Liver (tissue), 9 donors: ENCODE measurements around the gene TMPRSS6. TPM values are rescaled to one million over a fixed set of nuclear protein-coding genes. Genes with fewer than 3 reads are reported as not detected.

ENCODE experiments used
- DNase-seq: peaks from one replicate; pipeline ENCODE4 v3.0.0-alpha.2; 2017; ENCODE audit warnings: low spot score
- H3K27ac ChIP-seq, 2 donors: one replicate each; pipeline ENCODE4 v1.7.0; 2013; ENCODE audit warnings: inconsistent platforms in 2 of 2, low read length in 2 of 2, control low read depth in 1 of 2, low read depth in 1 of 2, mild to moderate bottlenecking in 1 of 2
- H3K27me3 ChIP-seq, 4 donors: one replicate each; pipeline versions ENCODE4 v1.6.1 to v1.7.0; 2013; ENCODE audit warnings: low read length in 3 of 4, inconsistent platforms in 1 of 4, mild to moderate bottlenecking in 1 of 4, moderate library complexity in 1 of 4; ENCODE audit not compliant: control insufficient read depth in 4 of 4, insufficient read depth in 4 of 4
- H3K36me3 ChIP-seq, 4 donors: one replicate each; pipeline versions ENCODE4 v1.6.1 to v1.7.0; 2013; ENCODE audit warnings: low read length in 3 of 4, mild to moderate bottlenecking in 3 of 4, low read depth in 1 of 4, moderate library complexity in 1 of 4; ENCODE audit not compliant: control insufficient read depth in 4 of 4, insufficient read depth in 3 of 4
- H3K4me1 ChIP-seq, 4 donors: one replicate each; pipeline versions ENCODE4 v1.6.1 to v1.7.0; 2013; ENCODE audit warnings: low read length in 3 of 4, mild to moderate bottlenecking in 3 of 4, moderate library complexity in 1 of 4; ENCODE audit not compliant: control insufficient read depth in 4 of 4, insufficient read depth in 4 of 4
- H3K4me3 ChIP-seq, 3 donors: one replicate each; pipeline versions ENCODE4 v1.6.1 to v1.7.0; 2013; ENCODE audit warnings: low read length in 3 of 3, control low read depth in 1 of 3, low read depth in 1 of 3, mild to moderate bottlenecking in 1 of 3
- H3K9ac ChIP-seq, 2 donors: one replicate each; pipeline ENCODE4 v1.7.0; 2013; ENCODE audit warnings: low read length in 2 of 2, mild to moderate bottlenecking in 2 of 2, moderate library complexity in 2 of 2, control low read depth in 1 of 2, low read depth in 1 of 2
- H3K9me3 ChIP-seq, 4 donors: one replicate each; pipeline versions ENCODE4 v1.6.1 to v1.7.0; 2013; ENCODE audit warnings: low read length in 3 of 4; ENCODE audit not compliant: control insufficient read depth in 4 of 4
- CTCF ChIP-seq: fragments of 150-350 bp; IDR thresholded peaks from 2 replicates; pipeline ENCODE4 v1.5.1; 2017; ENCODE audit warnings: improper control_type of control experiment, low read depth, low read length; ENCODE audit not compliant: missing input control
- EGR1 ChIP-seq, 2 donors: IDR thresholded peaks; 2 replicates each; pipeline ENCODE4 v1.6.1; 2016 to 2018; ENCODE audit warnings: antibody characterized with exemption in 2 of 2, low read depth in 2 of 2
- FOXA1 ChIP-seq: IDR thresholded peaks from 2 replicates; pipeline ENCODE4 v1.6.1; 2016; ENCODE audit warnings: antibody characterized with exemption
- FOXA2 ChIP-seq: IDR thresholded peaks from 2 replicates; pipeline ENCODE4 v1.6.1; 2016; ENCODE audit warnings: antibody characterized with exemption
- GABPA ChIP-seq, 2 donors: IDR thresholded peaks in 1 of 2; conservative IDR thresholded peaks in 1 of 2; 2 replicates each; pipeline ENCODE4 v1.6.1; 2016; ENCODE audit warnings: antibody characterized with exemption in 2 of 2, mild to moderate bottlenecking in 1 of 2, moderate library complexity in 1 of 2
- HNF4A ChIP-seq, 2 donors: conservative IDR thresholded peaks; 2 replicates each; pipeline ENCODE4 v1.6.1; 2016; ENCODE audit warnings: antibody characterized with exemption in 2 of 2, mild to moderate bottlenecking in 2 of 2
- HNF4G ChIP-seq: IDR thresholded peaks from 2 replicates; pipeline ENCODE4 v1.6.1; 2016; ENCODE audit warnings: antibody characterized with exemption
- JUND ChIP-seq, 2 donors: IDR thresholded peaks; 2 replicates each; pipeline ENCODE4 v1.6.1; 2016; ENCODE audit warnings: antibody characterized with exemption in 2 of 2
- MAX ChIP-seq: IDR thresholded peaks from 2 replicates; pipeline ENCODE4 v1.6.1; 2016; ENCODE audit warnings: antibody characterized with exemption
- NR2F2 ChIP-seq: IDR thresholded peaks from 2 replicates; pipeline ENCODE4 v1.6.1; 2016; ENCODE audit warnings: antibody characterized with exemption
- RAD21 ChIP-seq, 2 donors: IDR thresholded peaks; 2 replicates each; pipeline ENCODE4 v1.6.1; 2016; ENCODE audit warnings: antibody characterized with exemption in 2 of 2, mild to moderate bottlenecking in 2 of 2
- REST ChIP-seq: IDR thresholded peaks from 2 replicates; pipeline ENCODE4 v1.6.1; 2016; ENCODE audit warnings: antibody characterized with exemption, mild to moderate bottlenecking
- RXRA ChIP-seq, 2 donors: IDR thresholded peaks; 2 replicates each; pipeline ENCODE4 v1.6.1; 2017 to 2018; ENCODE audit warnings: antibody characterized with exemption in 2 of 2, mild to moderate bottlenecking in 1 of 2
- SP1 ChIP-seq: IDR thresholded peaks from 2 replicates; pipeline ENCODE4 v1.6.1; 2018; ENCODE audit warnings: antibody characterized with exemption, mild to moderate bottlenecking
- TAF1 ChIP-seq: conservative IDR thresholded peaks from 2 replicates; pipeline ENCODE4 v1.6.1; 2016; ENCODE audit warnings: antibody characterized with exemption, mild to moderate bottlenecking
- YY1 ChIP-seq: IDR thresholded peaks from 2 replicates; pipeline ENCODE4 v1.6.1; 2016; ENCODE audit warnings: antibody characterized with exemption, mild to moderate bottlenecking
- WGBS: extraction: QIAGEN DNeasy Blood & Tissue Kit; methylation state at CpG from one replicate; pipeline ENCODE4 v1.1.7; 2013; 5-methylcytosine and 5-hydroxymethylcytosine counted together
- polyA plus RNA-seq, 2 donors: library from polyadenylated mRNA; stranded (reverse) in 1 of 2; unstranded in 1 of 2; fragments of 200-250 nt in 1 of 2; fragments of >200 nt in 1 of 2; fragmentation: Nextera tagmentation in 1 of 2; extraction: Ambion mirVana in 1 of 2; gene quantifications; one replicate each; pipeline versions ENCODE4 v1.2.1 to v1.2.3, GENCODE V29; 2013 to 2015
- total RNA-seq, 2 donors: library from RNA; depleted of rRNA; stranded (reverse); fragments of >200 nt; gene quantifications; one replicate each; pipeline ENCODE4 v1.2.3, GENCODE V29; 2014
- TF ChIP-seq, protein P1 (sequence below): IDR thresholded peaks from 2 replicates; pipeline ENCODE4 v1.6.1; 2016; ENCODE audit warnings: antibody characterized with exemption
- TF ChIP-seq, protein P2 (sequence below): IDR thresholded peaks from 2 replicates; pipeline ENCODE4 v1.6.1; 2016; ENCODE audit warnings: antibody characterized with exemption
- donor health status: healthy.
- donor health status: healthy.
- donor health status: healthy.
- donor health status: healthy.
- donor health status: healthy.

Gene TMPRSS6
- total and polyA plus RNA-seq, 4 donors, result 12.6 to 47.1 (median 39.9) TPM

- H3K27ac ChIP-seq, result peak overlapping the region; percentile 80 to 86
- DNase-seq, result no peak
- no peaks in the 10 kb centered on the region for H3K9me3 ChIP-seq
- H3K4me1 ChIP-seq, result peaks cover 15 to 80% (median 69%) of the 10 kb centered on the region in 4 donors
- no peak for TF ChIP-seq HNF4G
- TF ChIP-seq JUND (IDR thresholded peaks at IDR 0.05), result no peak
- TF ChIP-seq REST, result no peak
- no peak for TF ChIP-seq FOXA1
- H3K36me3 ChIP-seq, result peaks cover 0 to 5% (median 0%) of the 10 kb centered on the region in 4 donors
- WGBS, result 24% methylated on average over 45 of the region's 45 CpGs
- no peaks in the 10 kb centered on the region for H3K27me3 ChIP-seq
- H3K4me3 ChIP-seq, result peak overlapping the region; percentile 60 to 91 (median 89)
- H3K9ac ChIP-seq, result peak overlapping the region; percentile 64 to 78
Measured at GRCh38 chr22:37018086-37018814, 91.3 kb downstream of the TMPRSS6 start.

GRCh38 chr22:37017356-37017755 lies 92.2 kb downstream of the TMPRSS6 start:
- TF ChIP-seq CTCF, result no peak
- TF ChIP-seq RAD21 (IDR thresholded peaks at IDR 0.05), result peak in 1 of 2 donors; percentile 21
- TF ChIP-seq TAF1, result no peak
- no peak for TF ChIP-seq GABPA (IDR thresholded peaks at IDR 0.05 in 1 of 2, conservative IDR thresholded peaks at IDR 0.05 in 1 of 2)
- peak; percentile 61 to 81 for TF ChIP-seq HNF4A (conservative IDR thresholded peaks at IDR 0.05)
- peak; percentile 27 for TF ChIP-seq REST
- no peak for TF ChIP-seq FOXA1
- TF ChIP-seq, protein P1, sequence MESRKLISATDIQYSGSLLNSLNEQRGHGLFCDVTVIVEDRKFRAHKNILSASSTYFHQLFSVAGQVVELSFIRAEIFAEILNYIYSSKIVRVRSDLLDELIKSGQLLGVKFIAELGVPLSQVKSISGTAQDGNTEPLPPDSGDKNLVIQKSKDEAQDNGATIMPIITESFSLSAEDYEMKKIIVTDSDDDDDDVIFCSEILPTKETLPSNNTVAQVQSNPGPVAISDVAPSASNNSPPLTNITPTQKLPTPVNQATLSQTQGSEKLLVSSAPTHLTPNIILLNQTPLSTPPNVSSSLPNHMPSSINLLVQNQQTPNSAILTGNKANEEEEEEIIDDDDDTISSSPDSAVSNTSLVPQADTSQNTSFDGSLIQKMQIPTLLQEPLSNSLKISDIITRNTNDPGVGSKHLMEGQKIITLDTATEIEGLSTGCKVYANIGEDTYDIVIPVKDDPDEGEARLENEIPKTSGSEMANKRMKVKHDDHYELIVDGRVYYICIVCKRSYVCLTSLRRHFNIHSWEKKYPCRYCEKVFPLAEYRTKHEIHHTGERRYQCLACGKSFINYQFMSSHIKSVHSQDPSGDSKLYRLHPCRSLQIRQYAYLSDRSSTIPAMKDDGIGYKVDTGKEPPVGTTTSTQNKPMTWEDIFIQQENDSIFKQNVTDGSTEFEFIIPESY, result no peak
- no peak for TF ChIP-seq FOXA2
- TF ChIP-seq RXRA (IDR thresholded peaks at IDR 0.05), result peak; percentile 45 to 76
- peak; percentile 52 for TF ChIP-seq MAX
- peak; percentile 82 for TF ChIP-seq YY1
- no peak for TF ChIP-seq NR2F2
- TF ChIP-seq JUND (IDR thresholded peaks at IDR 0.05), result no peak
- no peak for TF ChIP-seq EGR1 (IDR thresholded peaks at IDR 0.05; ENCODE audit: low read depth in 2 of 2)
- no peak for TF ChIP-seq SP1
- no peak for TF ChIP-seq HNF4G
- TF ChIP-seq, protein P2, sequence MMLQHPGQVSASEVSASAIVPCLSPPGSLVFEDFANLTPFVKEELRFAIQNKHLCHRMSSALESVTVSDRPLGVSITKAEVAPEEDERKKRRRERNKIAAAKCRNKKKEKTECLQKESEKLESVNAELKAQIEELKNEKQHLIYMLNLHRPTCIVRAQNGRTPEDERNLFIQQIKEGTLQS, result no peak
- peak; percentile 34 for DNase-seq
- H3K36me3 ChIP-seq, result peaks cover 0 to 5% (median 0%) of the 10 kb centered on the region in 4 donors
- H3K9me3 ChIP-seq, result no peaks in the 10 kb centered on the region
- H3K9ac ChIP-seq, result peak overlapping the region; percentile 43 to 78
- WGBS, result 29% methylated on average over 10 of the region's 10 CpGs
- no peaks in the 10 kb centered on the region for H3K27me3 ChIP-seq
- H3K27ac ChIP-seq, result peak overlapping the region; percentile 37 to 86
- H3K4me3 ChIP-seq, result peak overlapping the region; percentile 20 to 91 (median 89)
- H3K4me1 ChIP-seq, result peaks cover 18 to 80% (median 69%) of the 10 kb centered on the region in 4 donors
